Testis (tissue), 3 donors: ENCODE measurements around the gene ARHGEF10L. TPM values are rescaled to one million over a fixed set of nuclear protein-coding genes. Genes with fewer than 3 reads are reported as not detected.

Source experiments
- DNase-seq: peaks from one replicate; pipeline ENCODE4 v3.0.0-alpha.2; 2019
- H3K27ac ChIP-seq, 2 donors: fragments of 200-600 bp; sonication (generic); one replicate each; pipeline ENCODE4 v1.5.1; 2019
- H3K27me3 ChIP-seq: fragments of 200-600 bp; sonication (generic); one replicate; pipeline ENCODE4 v1.5.1; 2019
- H3K36me3 ChIP-seq: fragments of 200-600 bp; sonication (generic); one replicate; pipeline ENCODE4 v1.5.1; 2017; ENCODE audit warnings: low read depth; ENCODE audit errors: missing control alignments
- H3K4me1 ChIP-seq: fragments of 200-600 bp; sonication (generic); one replicate; pipeline ENCODE4 v1.5.1; 2019
- H3K4me3 ChIP-seq, 2 donors: fragments of 200-600 bp; sonication (generic); one replicate each; pipeline ENCODE4 v1.5.1; 2017 to 2019
- H3K9me3 ChIP-seq: fragments of 200-600 bp; sonication (generic); one replicate; pipeline ENCODE4 v1.5.1; 2017
- CTCF ChIP-seq, 3 experiments: fragments of 450-650 bp in 2 of 3; fragments of 200-600 bp in 1 of 3; sonication (generic) in 1 of 3; IDR thresholded peaks; one replicate each; pipeline ENCODE4 v1.5.1; 2016 to 2019; ENCODE audit warnings: antibody characterized with exemption in 3 of 3, mild to moderate bottlenecking in 2 of 3, moderate library complexity in 1 of 3
- POLR2A ChIP-seq: fragments of 450-650 bp; IDR thresholded peaks from one replicate; pipeline ENCODE4 v1.6.1; 2017; ENCODE audit warnings: antibody characterized with exemption, mild to moderate bottlenecking, moderate library complexity
- WGBS, 2 donors: methylation state at CpG; one replicate each; pipeline ENCODE4 v1.1.5; 2018; 5-methylcytosine and 5-hydroxymethylcytosine counted together
- intact Hi-C: fragments of 100-400 bp; cut with DNase I; formaldehyde crosslinking; loops from one replicate; pipeline ENCODE4 v1.15.1; 2023; ENCODE audit warnings: low total_unique reads
- polyA plus RNA-seq: library from polyadenylated mRNA; stranded (reverse); fragments of 350-450 nt; fragmentation: Illumina TruSeq; extraction: RNeasy Lipid Tissue Mini Kit (QIAGEN cat#74804); gene quantifications from one replicate; pipeline ENCODE4 v1.2.3, GENCODE V29; 2014; ENCODE audit warnings: low read depth, low replicate concordance; ENCODE audit not compliant: insufficient read depth
- total RNA-seq, 2 donors: library from RNA; depleted of rRNA; stranded (reverse); fragments of >200 nt; gene quantifications; one replicate each; pipeline ENCODE4 v1.2.3, GENCODE V29; 2016

Gene ARHGEF10L
- total and polyA plus RNA-seq, 3 donors from 2014 or later = 13.5 to 20.3 (median 18.4) TPM

GRCh38 chr1:17618558-17619247 is 79.2 kb downstream of the ARHGEF10L start:
- 63 to 66% methylated on average over 11 to 19 of the region's 19 CpGs for WGBS, 2 donors
- intact Hi-C loops = no loop called here
- peak overlapping the region in 1 of 2 donors; percentile 59 for H3K27ac ChIP-seq
- TF ChIP-seq POLR2A = no peak
- TF ChIP-seq CTCF (IDR thresholded peaks at IDR 0.05) = no peak
- no peaks in the 10 kb centered on the region for H3K36me3 ChIP-seq
- no peak for DNase-seq
- peaks cover 4% of the 10 kb centered on the region for H3K4me1 ChIP-seq
- H3K4me3 ChIP-seq = no peak overlapping the region
- no peaks in the 10 kb centered on the region for H3K9me3 ChIP-seq
- H3K27me3 ChIP-seq = no peaks in the 10 kb centered on the region

- intact Hi-C loops = no loop called here
- H3K9me3 ChIP-seq = no peaks in the 10 kb centered on the region
These were observed 81.0 kb downstream of the ARHGEF10L start for GRCh38 chr1:17620448-17620847.

GRCh38 chr1:17621691-17622090 is 82.2 kb downstream of the ARHGEF10L start:
- TF ChIP-seq CTCF (IDR thresholded peaks at IDR 0.05) (no peak), POLR2A (no peak)
- Histone ChIP-seq H3K4me1 (peaks cover 4% of the 10 kb centered on the region), H3K27me3 (no peaks in the 10 kb centered on the region), H3K36me3 (no peaks in the 10 kb centered on the region), H3K4me3 (no peak overlapping the region), H3K9me3 (no peaks in the 10 kb centered on the region), H3K27ac (no peak overlapping the region)
- DNase-seq = no peak
- WGBS, 2 donors = 93 to 95% methylated on average over 10 of the region's 10 CpGs
- intact Hi-C loops = no loop called here

More at GRCh38 chr1:17620448-17620847, 81.0 kb downstream of the ARHGEF10L start:
- TF ChIP-seq POLR2A (no peak), CTCF (IDR thresholded peaks at IDR 0.05) (no peak)
- Histone ChIP-seq H3K27ac (no peak overlapping the region), H3K4me3 (no peak overlapping the region), H3K4me1 (peaks cover 4% of the 10 kb centered on the region), H3K36me3 (no peaks in the 10 kb centered on the region), H3K27me3 (no peaks in the 10 kb centered on the region)
- WGBS, 2 donors = 80 to 94% methylated on average over 5 of the region's 5 CpGs
- DNase-seq = no peak

- Histone ChIP-seq H3K9me3 (no peaks in the 10 kb centered on the region), H3K36me3 (no peaks in the 10 kb centered on the region), H3K4me3 (no peak overlapping the region), H3K4me1 (peaks cover 3% of the 10 kb centered on the region), H3K27ac (no peak overlapping the region), H3K27me3 (no peaks in the 10 kb centered on the region)
- WGBS, 2 donors = 94% methylated on average over 22 of the region's 22 CpGs; no CpG with 5 or more reads in 1 of the 2 donors
- TF ChIP-seq CTCF (IDR thresholded peaks at IDR 0.05) = no peak
- no peak for TF ChIP-seq POLR2A
- no peak for DNase-seq
- intact Hi-C loops = no loop called here
These were observed 83.3 kb downstream of the ARHGEF10L start for GRCh38 chr1:17622823-17623222.
